Measurements from ENCODE around the gene ASAH2B.
"Not testable (repeated sequence)": the region's sequence is repeated elsewhere in the genome, so short reads cannot be mapped to it uniquely, and the experiment has no call there.

DNA sequence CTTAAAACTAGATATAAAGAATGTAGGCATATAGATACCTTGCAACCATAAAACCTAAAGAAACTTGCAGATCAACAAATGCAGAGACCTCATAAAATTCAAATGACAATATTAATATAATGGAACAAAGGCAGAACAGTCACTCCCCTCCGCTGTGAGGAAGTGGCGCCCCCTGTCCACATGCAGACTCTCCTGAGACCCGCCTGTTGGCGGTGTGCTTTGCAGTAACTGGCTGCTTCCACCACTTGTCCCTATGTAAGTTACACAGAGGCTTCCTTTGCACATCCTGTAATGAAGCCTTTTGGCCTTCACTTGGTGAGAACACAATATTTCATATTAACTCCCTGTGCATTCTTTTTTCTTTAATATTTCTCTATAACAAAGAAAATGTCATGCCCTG, 41.9 kb upstream of the ASAH2B start:
- not testable (repeated sequence) for TF ChIP-seq BHLHE40 (IDR thresholded peaks at IDR 0.05; ENCODE audit: borderline replicate concordance); TARDBP (IDR thresholded peaks at IDR 0.05); FOXM1 (IDR thresholded peaks at IDR 0.05; ENCODE audit: borderline replicate concordance); SUZ12 (IDR thresholded peaks at IDR 0.05)
